IPS-18a (cell line): ENCODE results near the gene KRT15.

ENCODE experiments used
- H3K27ac ChIP-seq: one replicate; pipeline ENCODE4 v1.5.1; 2013; ENCODE audit warnings: low read length
- H3K27me3 ChIP-seq: one replicate; pipeline ENCODE4 v1.6.1; 2013; ENCODE audit warnings: mild to moderate bottlenecking, low read length; ENCODE audit not compliant: control insufficient read depth, insufficient read depth
- H3K36me3 ChIP-seq: one replicate; pipeline ENCODE4 v1.6.1; 2013; ENCODE audit warnings: low read depth, low read length; ENCODE audit not compliant: control insufficient read depth
- H3K4me1 ChIP-seq: one replicate; pipeline ENCODE4 v1.6.1; 2013; ENCODE audit warnings: low read depth, low read length; ENCODE audit not compliant: control insufficient read depth
- H3K4me3 ChIP-seq: one replicate; pipeline ENCODE4 v1.5.1; 2013; ENCODE audit warnings: low read length
- H3K9ac ChIP-seq: one replicate; pipeline ENCODE4 v1.6.1; 2013; ENCODE audit warnings: mild to moderate bottlenecking, low read length, moderate library complexity
- H3K9me3 ChIP-seq: one replicate; pipeline ENCODE4 v1.6.1; 2013; ENCODE audit warnings: low read depth, low read length; ENCODE audit not compliant: control insufficient read depth

KRT15 gene

DNA sequence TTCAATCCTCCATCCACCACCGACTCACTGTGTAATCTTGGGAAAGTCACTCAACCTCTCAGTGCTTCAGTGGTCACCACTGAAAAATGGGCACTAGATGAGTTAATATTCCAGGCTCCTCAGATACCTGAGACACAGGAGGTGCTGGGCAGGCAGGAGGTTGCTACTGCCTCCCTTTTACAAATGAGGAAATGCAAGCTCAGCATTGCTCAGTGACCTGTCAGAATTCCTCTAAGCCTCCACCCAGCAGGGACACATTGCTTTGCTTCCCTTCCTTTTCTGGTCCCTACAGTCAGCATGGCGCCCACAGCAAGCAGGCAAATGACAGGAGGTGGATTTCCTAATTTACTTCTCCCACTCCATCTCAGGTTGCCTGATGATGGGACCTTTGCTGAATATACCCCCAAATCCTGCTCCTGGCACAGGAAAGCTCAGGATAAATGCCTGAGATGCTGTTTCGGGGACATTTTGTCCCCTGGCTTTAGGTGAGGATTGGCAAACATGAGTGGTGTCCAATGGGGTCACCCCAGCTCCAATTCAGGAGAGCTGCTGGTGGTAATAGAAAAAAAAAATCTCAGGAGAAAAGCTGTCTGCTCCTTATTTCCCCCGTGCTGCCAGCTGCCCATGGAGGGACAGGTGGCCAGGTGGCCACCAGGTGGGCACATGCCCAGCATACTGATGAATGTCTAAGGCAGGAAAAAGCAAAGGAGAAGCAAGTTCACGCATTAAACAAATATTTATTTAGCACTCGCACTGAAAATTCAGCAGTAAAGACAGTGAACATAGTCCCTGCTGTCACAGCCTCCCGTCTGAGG, 8.2 kb downstream of the KRT15 start:
- H3K36me3 ChIP-seq = no peaks in the 10 kb centered on the region
- H3K27me3 ChIP-seq = no peaks in the 10 kb centered on the region
- H3K9me3 ChIP-seq = no peaks in the 10 kb centered on the region
- no peak overlapping the region for H3K4me3 ChIP-seq
- H3K4me1 ChIP-seq = peaks cover 12% of the 10 kb centered on the region
- no peak overlapping the region for H3K9ac ChIP-seq
- no peak overlapping the region for H3K27ac ChIP-seq

DNA sequence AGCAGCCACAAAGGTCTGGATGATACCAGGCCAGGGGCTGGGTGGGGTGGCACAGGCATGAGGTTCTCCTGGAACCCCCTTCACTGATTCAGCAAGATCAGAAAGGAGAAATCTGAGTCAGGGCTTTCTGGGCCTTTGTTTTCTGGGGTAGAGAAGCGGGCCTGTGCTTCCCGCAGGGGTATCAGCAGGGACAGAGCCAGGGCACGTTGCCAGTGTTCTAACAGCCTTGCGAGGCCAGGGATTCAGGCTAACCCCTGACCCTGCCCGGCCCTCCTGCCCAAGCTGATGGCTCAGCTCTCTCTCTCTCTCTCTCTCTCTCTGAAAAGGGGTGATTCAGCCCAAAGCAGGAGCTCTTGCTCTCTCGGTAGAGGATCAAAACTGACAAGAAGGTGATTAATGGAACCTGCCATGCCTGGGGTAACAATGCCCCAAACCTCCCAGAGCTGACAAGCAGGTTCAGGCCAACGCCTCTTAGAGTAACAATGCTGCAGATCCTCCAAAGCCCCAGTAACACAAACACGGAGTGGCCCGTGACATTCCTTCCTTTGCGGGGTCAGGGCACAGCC, 11.3 kb downstream of the KRT15 start:
- Histone ChIP-seq H3K27me3 (no peaks in the 10 kb centered on the region), H3K9ac (no peak overlapping the region), H3K27ac (no peak overlapping the region), H3K4me1 (peaks cover 12% of the 10 kb centered on the region), H3K4me3 (no peak overlapping the region), H3K9me3 (no peaks in the 10 kb centered on the region), H3K36me3 (no peaks in the 10 kb centered on the region)

DNA sequence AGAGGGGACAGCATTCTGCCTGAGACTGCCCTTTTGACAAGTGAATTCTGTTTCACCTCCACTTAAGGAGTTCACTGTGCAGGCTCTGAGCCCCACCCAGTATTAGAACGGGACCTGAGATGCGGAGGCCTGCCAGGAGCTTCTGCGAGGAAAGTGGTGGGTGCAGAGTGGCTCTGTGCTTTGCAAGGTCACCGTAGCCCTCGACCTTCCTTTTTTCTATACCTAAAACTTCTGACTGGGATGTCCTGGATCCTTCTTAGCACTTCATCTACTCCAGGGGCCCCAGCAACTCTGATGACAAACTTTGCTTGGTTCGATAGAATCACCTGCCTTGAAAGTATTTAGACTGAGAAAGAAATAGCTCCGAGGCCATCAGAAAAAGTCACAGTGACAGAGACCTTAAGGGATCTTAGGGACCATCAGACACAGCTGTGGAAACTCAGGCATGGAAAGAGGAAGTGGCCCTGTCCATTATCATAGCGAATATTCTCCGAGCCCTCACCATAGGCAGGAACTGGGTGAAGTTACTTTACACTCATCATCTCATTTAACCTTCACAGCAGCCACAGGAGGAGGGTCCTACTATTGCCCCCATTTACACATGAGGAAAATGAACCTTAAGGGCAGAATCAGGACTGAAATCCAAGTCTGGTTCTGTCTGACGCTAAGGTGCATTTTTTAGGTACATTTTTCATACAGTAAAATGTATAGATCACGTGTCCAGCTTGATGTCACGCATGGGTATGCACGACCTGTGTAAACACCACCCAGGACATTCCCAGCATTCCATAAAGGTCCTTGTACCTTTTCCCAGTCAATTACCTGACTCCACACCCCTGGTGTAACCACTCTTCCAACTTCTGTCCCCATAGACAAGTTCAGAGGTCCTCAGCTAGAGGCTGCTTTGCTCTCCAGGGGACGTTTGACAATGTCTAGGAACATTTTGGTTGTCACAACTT, 12.6 kb downstream of the KRT15 start:
- H3K27me3 ChIP-seq = no peaks in the 10 kb centered on the region

DNA sequence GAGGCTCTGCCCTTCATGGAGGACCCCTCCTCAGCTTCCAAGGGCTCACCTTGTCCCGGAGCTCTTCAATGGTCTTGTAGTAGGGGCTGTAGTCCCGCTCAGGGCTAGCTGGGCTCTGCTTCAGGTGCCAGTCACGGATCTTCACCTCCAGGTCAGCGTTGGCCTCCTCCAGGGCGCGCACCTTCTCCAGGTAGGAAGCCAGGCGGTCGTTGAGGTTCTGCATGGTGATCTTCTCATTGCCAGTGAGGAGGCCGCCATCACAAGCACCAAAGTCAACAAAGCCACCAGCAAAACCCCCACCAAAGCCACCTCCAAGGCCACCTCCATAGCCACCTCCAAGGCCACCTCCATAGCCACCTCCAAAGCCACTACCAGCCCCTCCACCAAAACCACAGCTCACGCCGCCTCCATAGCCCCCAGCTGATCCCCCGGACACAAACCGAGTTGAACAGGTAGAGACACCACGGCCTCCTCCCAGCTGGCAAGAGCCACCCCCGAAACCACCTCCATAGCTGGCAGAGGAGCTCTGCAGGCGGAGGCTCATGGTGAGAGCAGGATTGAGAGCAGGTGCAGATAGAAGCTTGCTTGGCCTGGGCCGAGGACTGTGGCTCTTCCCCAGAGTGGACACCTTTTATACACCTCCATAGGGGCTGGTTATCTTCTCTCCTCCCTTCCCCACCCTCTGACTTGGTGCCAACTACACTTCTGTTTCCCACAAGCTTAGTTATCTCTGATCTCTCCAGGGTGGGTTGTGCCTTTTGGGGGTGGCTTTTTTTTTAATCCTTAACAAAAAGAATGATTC, 13.5 kb downstream of the KRT15 start, which contains the start of gene KRT13:
Gene KRT13 (minus strand): TSS at position 606 of the 802 bp plus-strand sequence. CDS start 62 bp downstream, at position 544.
- Histone ChIP-seq H3K4me1 (peaks cover 14% of the 10 kb centered on the region), H3K9ac (no peak within 1 kb of the TSS), H3K36me3 (no peaks in the 10 kb centered on the region), H3K27me3 (no peaks in the 10 kb centered on the region), H3K9me3 (no peaks in the 10 kb centered on the region), H3K27ac (no peak within 1 kb of the TSS), H3K4me3 (no peak within 1 kb of the TSS)

More for the DNA sequence above, 12.6 kb downstream of the KRT15 start:
- H3K27ac ChIP-seq = no peak overlapping the region
- H3K36me3 ChIP-seq = no peaks in the 10 kb centered on the region
- H3K9ac ChIP-seq = no peak overlapping the region
- no peaks in the 10 kb centered on the region for H3K9me3 ChIP-seq
- peaks cover 13% of the 10 kb centered on the region for H3K4me1 ChIP-seq
- H3K4me3 ChIP-seq = no peak overlapping the region

DNA sequence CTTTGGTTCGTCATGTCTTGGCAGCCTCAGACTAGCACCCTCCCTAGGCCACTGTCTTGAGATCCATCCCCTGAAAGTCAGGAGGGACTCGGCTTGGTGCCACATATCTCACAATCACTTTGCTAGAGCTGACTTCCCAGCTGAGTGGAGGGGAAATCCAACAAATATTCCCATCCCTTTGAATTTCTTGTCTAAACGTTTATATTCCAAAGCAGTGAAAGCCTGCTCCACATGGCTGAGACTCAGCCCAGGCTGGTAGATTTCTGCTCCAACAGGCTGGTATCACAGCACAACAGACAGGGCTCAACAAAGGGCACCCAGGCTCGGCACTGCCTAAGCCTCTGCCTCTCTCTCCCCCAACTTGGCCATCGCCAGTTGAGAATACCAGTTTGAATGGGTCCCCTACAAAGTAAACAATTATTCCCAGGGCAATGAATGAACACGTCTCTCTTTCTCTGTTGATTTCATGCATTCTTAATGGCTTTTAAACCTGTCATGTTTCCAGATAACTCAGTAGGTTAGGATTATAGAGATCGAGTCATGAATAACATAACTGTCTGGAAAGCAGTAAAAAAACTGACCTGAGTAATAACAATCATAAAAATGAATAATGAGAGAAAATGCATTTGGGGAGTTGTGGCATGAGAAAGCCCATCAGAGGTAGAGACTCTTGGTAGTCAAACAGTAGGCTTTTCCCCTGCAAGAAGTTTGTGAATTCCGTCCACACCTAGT, 14.3 kb downstream of the KRT15 start:
- H3K9me3 ChIP-seq = no peaks in the 10 kb centered on the region
- no peaks in the 10 kb centered on the region for H3K27me3 ChIP-seq
- H3K4me1 ChIP-seq = peaks cover 16% of the 10 kb centered on the region
- no peak overlapping the region for H3K9ac ChIP-seq
- H3K27ac ChIP-seq = no peak overlapping the region
- no peak overlapping the region for H3K4me3 ChIP-seq
- H3K36me3 ChIP-seq = no peaks in the 10 kb centered on the region

DNA sequence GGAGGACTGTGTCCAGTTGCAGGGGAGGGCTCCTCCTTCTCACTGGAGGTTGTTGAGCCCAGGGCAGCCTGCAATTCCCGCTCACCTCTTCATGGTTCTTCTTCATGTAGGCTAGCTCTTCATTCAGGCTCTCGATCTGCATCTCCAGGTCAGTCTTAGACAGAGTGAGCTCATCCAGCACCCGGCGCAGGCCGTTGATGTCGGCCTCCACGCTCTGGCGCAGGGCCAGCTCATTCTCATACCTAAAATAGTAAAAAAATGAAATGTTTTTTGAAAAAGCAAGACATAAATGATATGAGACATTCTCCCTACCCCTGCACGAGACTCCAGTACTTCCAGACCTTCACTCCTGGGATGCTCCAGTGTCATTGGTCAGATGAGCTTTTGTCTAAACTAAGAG, 15.5 kb downstream of the KRT15 start:
- Histone ChIP-seq H3K9me3 (no peaks in the 10 kb centered on the region), H3K4me1 (peaks cover 16% of the 10 kb centered on the region), H3K9ac (no peak overlapping the region), H3K27ac (no peak overlapping the region), H3K4me3 (no peak overlapping the region), H3K27me3 (no peaks in the 10 kb centered on the region), H3K36me3 (no peaks in the 10 kb centered on the region)

DNA sequence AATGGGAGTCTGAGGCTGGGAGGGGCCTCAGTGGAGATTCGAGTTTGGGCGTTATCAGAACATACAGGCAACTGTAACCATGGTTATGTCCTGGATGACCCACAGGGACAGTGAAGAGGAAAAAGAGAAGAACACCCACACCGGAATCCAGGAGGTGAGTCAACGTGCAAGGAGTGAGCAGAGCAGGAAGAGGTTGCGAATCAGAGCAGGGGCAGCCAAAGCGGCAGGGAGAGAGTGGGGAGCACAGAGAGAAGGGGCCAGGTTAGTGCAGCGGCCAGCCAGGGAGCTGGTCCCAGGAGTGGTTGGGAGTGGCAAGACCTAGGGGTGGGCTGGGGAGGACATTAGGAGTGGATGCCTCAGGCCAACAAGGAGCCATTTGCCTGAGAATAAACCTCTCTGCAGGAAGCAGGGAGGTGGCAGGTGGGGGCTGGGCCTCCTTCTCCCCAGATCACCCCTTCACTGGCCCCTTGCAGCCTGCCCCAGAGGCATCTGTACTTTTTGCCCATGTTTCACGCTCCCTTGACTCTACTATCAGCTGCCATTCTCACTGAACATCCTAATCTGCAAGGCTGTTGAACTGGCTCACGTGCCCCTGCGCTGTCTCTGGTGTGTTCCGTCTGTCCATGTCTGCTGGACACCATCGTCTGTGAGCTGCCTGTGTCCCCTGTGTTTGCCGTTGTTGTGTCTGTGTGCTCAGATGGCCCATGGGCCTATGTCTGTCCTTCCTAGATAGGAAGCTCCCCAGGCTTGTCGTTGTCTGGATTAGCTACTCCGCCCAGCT, 18.4 kb downstream of the KRT15 start:
- no peak overlapping the region for H3K9ac ChIP-seq
- H3K36me3 ChIP-seq = no peaks in the 10 kb centered on the region
- no peak overlapping the region for H3K4me3 ChIP-seq
- H3K9me3 ChIP-seq = no peaks in the 10 kb centered on the region
- H3K27me3 ChIP-seq = no peaks in the 10 kb centered on the region
- H3K27ac ChIP-seq = no peak overlapping the region
- peaks cover 16% of the 10 kb centered on the region for H3K4me1 ChIP-seq

DNA sequence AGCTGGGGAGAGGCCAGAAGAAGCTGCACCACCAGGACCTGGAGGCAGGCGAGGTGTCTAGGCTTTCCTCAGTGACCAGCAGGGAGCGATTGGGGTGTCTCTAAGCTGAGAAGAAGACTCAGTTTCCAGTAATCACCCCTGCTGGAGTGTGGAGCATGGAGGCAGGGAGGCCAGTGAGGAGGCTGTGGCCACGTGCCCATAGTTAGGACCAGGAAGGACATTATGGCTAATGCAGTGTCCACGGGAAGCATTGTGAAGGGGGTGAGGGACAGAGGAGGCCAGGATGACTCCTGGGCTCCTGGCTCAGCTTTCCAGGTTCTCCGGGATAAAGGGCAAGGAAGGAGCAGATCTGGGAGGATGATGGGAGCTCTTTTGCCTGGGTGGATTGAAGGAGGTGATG, 19.0 kb downstream of the KRT15 start:
- Histone ChIP-seq H3K9me3 (no peaks in the 10 kb centered on the region), H3K4me3 (no peak overlapping the region)

DNA sequence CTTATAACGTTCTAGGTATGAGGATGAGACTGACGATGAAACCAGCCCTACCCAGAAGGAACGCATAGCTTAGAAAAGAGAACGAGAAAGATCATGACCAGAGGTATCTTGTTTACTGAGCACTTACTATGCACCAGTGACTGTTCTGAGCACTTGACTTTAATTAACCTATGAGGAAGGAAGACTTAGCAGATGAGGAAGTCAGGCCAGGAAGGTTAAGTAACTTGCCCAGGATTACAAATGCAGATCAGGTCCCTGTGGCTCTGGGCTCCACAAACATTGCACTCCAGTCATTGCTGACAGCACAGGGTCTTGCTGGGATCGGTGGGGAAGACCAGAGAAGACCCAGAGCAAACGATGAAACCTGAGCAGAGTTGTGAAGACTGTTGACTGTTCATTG, 20.4 kb downstream of the KRT15 start:
- Histone ChIP-seq H3K27me3 (no peaks in the 10 kb centered on the region), H3K27ac (no peak overlapping the region), H3K9ac (no peak overlapping the region), H3K36me3 (no peaks in the 10 kb centered on the region), H3K4me1 (peaks cover 16% of the 10 kb centered on the region), H3K9me3 (no peaks in the 10 kb centered on the region), H3K4me3 (no peak overlapping the region)

More for the DNA sequence above, 19.0 kb downstream of the KRT15 start:
- no peak overlapping the region for H3K9ac ChIP-seq
- no peaks in the 10 kb centered on the region for H3K27me3 ChIP-seq
- H3K27ac ChIP-seq = no peak overlapping the region
- no peaks in the 10 kb centered on the region for H3K36me3 ChIP-seq
- H3K4me1 ChIP-seq = peaks cover 16% of the 10 kb centered on the region
